NCI-H524 treated with DMSO at 0.1 percent for 48 hours (cell line): ENCODE results near the gene MSN.
"Not testable (repeated sequence)": the region's sequence is repeated elsewhere in the genome, so short reads cannot be mapped to it uniquely, and the experiment has no call there.

Source experiments
- DNase-seq: peaks from one replicate; lab custom pipeline; 2025; lab: John Stamatoyannopoulos, UW

MSN gene

GRCh38 chrX:65667503-65668376, at the start of gene MSN:
Gene MSN (plus strand): TSS chrX:65667654. CDS start chrX:65667842, 188 bp downstream.
- DNase-seq: no peak

- DNase-seq: not testable (repeated sequence)
Observed at GRCh38 chrX:65620096-65620705, 47.3 kb upstream of the MSN start.

GRCh38 chrX:65630771-65631170, 36.7 kb upstream of the MSN start:
- no peak for DNase-seq

GRCh38 chrX:65633826-65634225, 33.6 kb upstream of the MSN start:
- no peak for DNase-seq

GRCh38 chrX:65634732-65635131, 32.7 kb upstream of the MSN start:
- no peak for DNase-seq

- DNase-seq: no peak
Observed at GRCh38 chrX:65635378-65635777, 32.1 kb upstream of the MSN start.

- DNase-seq: no peak
Observed at GRCh38 chrX:65635822-65636221, 31.6 kb upstream of the MSN start.

GRCh38 chrX:65636261-65636660, 31.2 kb upstream of the MSN start:
- DNase-seq: not testable (repeated sequence)

- no peak for DNase-seq
Observed at GRCh38 chrX:65637335-65637734, 30.1 kb upstream of the MSN start.

- DNase-seq: no peak
Observed at GRCh38 chrX:65642914-65643491, 24.5 kb upstream of the MSN start.

GRCh38 chrX:65643531-65644052, 23.9 kb upstream of the MSN start:
- DNase-seq: no peak

GRCh38 chrX:65644621-65645289, 22.7 kb upstream of the MSN start:
- no peak for DNase-seq

- DNase-seq: no peak
Observed at GRCh38 chrX:65647801-65648200, 19.7 kb upstream of the MSN start.

GRCh38 chrX:65652098-65652497, 15.4 kb upstream of the MSN start:
- DNase-seq: no peak

GRCh38 chrX:65657009-65657441, 10.4 kb upstream of the MSN start:
- not testable (repeated sequence) for DNase-seq

- DNase-seq: no peak
Observed at GRCh38 chrX:65657659-65658058, 9.8 kb upstream of the MSN start.

GRCh38 chrX:65658229-65658628, 9.2 kb upstream of the MSN start:
- DNase-seq: no peak

GRCh38 chrX:65667157-65667502, 324 bp upstream of the MSN start:
- DNase-seq: no peak

- no peak for DNase-seq
Observed at GRCh38 chrX:65668377-65669310, 1.2 kb downstream of the MSN start.

GRCh38 chrX:65671286-65671685, 3.8 kb downstream of the MSN start:
- DNase-seq: no peak

- DNase-seq: no peak
Observed at GRCh38 chrX:65671966-65672365, 4.5 kb downstream of the MSN start.
